ENCODE measurements around the gene AGO1. TPM values are rescaled to one million over a fixed set of nuclear protein-coding genes. Genes with fewer than 3 reads are reported as not detected.

AGO1 gene
- total RNA-seq, 1 donor from 2014 or later, result 3.9 TPM

DNA sequence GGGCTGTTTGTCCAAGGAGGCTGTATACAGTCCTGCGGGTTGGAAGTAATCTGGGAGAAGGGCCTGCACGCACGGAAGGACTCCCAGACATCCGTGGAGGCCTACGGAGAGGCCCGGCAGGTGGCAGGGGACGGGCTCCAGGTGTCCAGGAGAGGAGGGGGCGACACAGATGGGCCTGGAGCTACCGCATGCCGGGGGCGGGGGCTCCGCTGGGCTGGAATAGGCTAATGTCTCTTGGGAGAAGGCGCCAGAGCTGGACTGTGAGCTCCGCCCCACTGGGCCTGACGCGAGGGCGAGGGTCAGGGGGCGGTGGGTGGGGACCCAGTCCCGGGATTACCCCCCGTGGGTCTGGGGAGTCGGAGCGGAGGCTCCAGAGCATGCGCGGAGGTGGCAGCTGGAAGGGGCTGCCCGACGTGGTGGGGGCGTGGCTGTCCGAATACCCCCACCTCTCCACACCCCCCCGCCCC is 659 bp downstream of the AGO1 start:
- Histone ChIP-seq H3K27me3 (ENCODE audit: control insufficient read depth, insufficient read depth, low read length) (no peaks in the 10 kb centered on the region), H3K36me3 (ENCODE audit: control insufficient read depth, insufficient read depth, low read length) (no peaks in the 10 kb centered on the region), H3K4me3 (ENCODE audit: low read depth, low read length) (peak overlapping the region; percentile 98)
- TF ChIP-seq CTCF (IDR thresholded peaks at IDR 0.05; ENCODE audit: insufficient read depth, low read length, severe bottlenecking), result no peak
- DNase-seq (ENCODE audit: low read depth), result no peak
- no peak for FAIRE-seq

- DNase-seq (ENCODE audit: low read depth) (no peak), FAIRE-seq (no peak)
- no peak for TF ChIP-seq CTCF (IDR thresholded peaks at IDR 0.05; ENCODE audit: insufficient read depth, low read length, severe bottlenecking)
Observed at GRCh38 chr1:35884934-35885333, 1.9 kb downstream of the AGO1 start.

GRCh38 chr1:35885961-35886558 is 3.1 kb downstream of the AGO1 start:
- Histone ChIP-seq H3K27me3 (ENCODE audit: control insufficient read depth, insufficient read depth, low read length) (no peaks in the 10 kb centered on the region), H3K4me3 (ENCODE audit: low read depth, low read length) (no peak overlapping the region), H3K36me3 (ENCODE audit: control insufficient read depth, insufficient read depth, low read length) (no peaks in the 10 kb centered on the region)
- FAIRE-seq, result no peak
- TF ChIP-seq CTCF (IDR thresholded peaks at IDR 0.05; ENCODE audit: insufficient read depth, low read length, severe bottlenecking), result no peak
- DNase-seq (ENCODE audit: low read depth), result no peak

More at GRCh38 chr1:35884934-35885333, 1.9 kb downstream of the AGO1 start:
- H3K4me3 ChIP-seq (ENCODE audit: low read depth, low read length), result no peak overlapping the region
- H3K36me3 ChIP-seq (ENCODE audit: control insufficient read depth, insufficient read depth, low read length), result no peaks in the 10 kb centered on the region
- no peaks in the 10 kb centered on the region for H3K27me3 ChIP-seq (ENCODE audit: control insufficient read depth, insufficient read depth, low read length)

DNA sequence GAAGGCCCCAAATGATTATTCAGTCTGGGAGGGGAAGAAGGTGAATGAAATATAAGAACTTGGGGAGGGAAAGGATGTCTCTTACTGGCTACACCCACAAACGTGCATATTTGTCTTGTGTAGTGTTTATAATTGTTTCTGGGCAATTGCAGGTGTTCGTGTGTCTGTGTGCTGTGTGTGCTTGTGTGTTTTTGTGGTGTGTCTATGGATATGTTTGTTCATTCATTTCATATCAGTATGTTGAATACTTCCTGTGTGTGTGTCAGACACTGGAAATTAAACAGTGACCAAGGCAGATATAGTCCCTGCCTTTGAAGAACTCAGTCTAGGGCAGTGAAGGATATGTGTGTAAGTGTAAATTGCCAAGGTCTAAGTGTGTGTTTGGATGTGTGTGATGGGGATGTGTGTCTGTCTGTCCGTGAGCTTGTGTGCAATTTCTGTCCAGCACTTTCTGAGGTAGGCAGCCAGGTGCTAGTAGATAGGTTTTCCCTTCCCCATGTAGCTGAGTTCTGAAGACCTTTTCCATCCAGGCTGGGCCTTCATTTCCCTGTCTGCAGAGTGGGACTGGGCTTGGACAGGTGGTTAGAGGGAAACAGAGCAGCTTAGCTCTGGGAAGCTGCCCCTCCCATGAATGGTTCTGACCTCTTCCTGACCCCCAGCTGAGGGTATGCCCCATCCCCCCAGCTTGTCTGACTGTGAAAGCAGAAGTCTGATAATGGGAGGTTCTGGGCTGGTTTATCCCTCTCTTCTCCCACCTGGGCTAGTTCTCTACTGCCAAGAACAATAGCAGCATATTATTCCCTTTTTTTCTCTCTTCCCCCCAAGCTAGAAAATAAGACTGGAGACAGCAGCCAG is 3.8 kb downstream of the AGO1 start:
- H3K36me3 ChIP-seq (ENCODE audit: control insufficient read depth, insufficient read depth, low read length), result no peaks in the 10 kb centered on the region
- FAIRE-seq, result no peak
- H3K27me3 ChIP-seq (ENCODE audit: control insufficient read depth, insufficient read depth, low read length), result no peaks in the 10 kb centered on the region
- TF ChIP-seq CTCF (IDR thresholded peaks at IDR 0.05; ENCODE audit: insufficient read depth, low read length, severe bottlenecking), result no peak
- no peak overlapping the region for H3K4me3 ChIP-seq (ENCODE audit: low read depth, low read length)
- DNase-seq (ENCODE audit: low read depth), result no peak

- H3K36me3 ChIP-seq (ENCODE audit: control insufficient read depth, insufficient read depth, low read length), result no peaks in the 10 kb centered on the region
- no peak for TF ChIP-seq CTCF (IDR thresholded peaks at IDR 0.05; ENCODE audit: insufficient read depth, low read length, severe bottlenecking)
- DNase-seq (ENCODE audit: low read depth), result no peak
- H3K4me3 ChIP-seq (ENCODE audit: low read depth, low read length), result no peak overlapping the region
- FAIRE-seq, result no peak
- no peaks in the 10 kb centered on the region for H3K27me3 ChIP-seq (ENCODE audit: control insufficient read depth, insufficient read depth, low read length)
Observed at GRCh38 chr1:35887508-35887907, 4.5 kb downstream of the AGO1 start.

All from bronchial epithelial cell (primary cell).